ENCODE data around the gene DST. TPM values are rescaled to one million over a fixed set of nuclear protein-coding genes. Genes with fewer than 3 reads are reported as not detected.

DST gene
- total and polyA plus RNA-seq, 2 of the 4 experiments (the other 2 are of a cell fraction) = 97.7 to 452 TPM

GRCh38 chr6:56541030-56541600 lies 101.6 kb downstream of the DST start:
- H4K91ac ChIP-seq (ENCODE audit: insufficient read depth, low read depth, low read length) = peak overlapping the region; percentile 49
- no peaks in the 10 kb centered on the region for H3K27me3 ChIP-seq (ENCODE audit: control insufficient read depth, insufficient read depth, low read length)
- peak overlapping the region; percentile 54 for H4K5ac ChIP-seq (ENCODE audit: low read depth, low read length)
- H3K36me3 ChIP-seq (ENCODE audit: control insufficient read depth, insufficient read depth, low read length) = peaks cover 7% of the 10 kb centered on the region
- peak overlapping the region; percentile 79 for H3K4me3 ChIP-seq (ENCODE audit: insufficient read depth, low read depth, low read length)
- H2BK5ac ChIP-seq (ENCODE audit: low read depth, low read length, poor library complexity, severe bottlenecking) = peak overlapping the region; percentile 82
- intact Hi-C loops (cut with micrococcal nuclease) (loop anchor here (5.0 kb wide), 1 partner anchor 184 kb away; no protein-coding TSS in a partner anchor), dilution Hi-C loops (cut with HindIII; ENCODE audit: low sequenced_read_pairs, unreplicated experiment) (no loop called here), in situ Hi-C loops (cut with MboI; ENCODE audit: low sequenced_read_pairs) (no loop called here)
- ChIA-PET CTCF (interaction anchor here (0.6 to 1.4 kb wide), 3 partner anchors 10 to 171 kb away, joined by 3 to 5 read pairs (median 3); no protein-coding TSS in a partner anchor), POLR2A (ENCODE audit: unreplicated experiment) (no interaction called here)
- peak overlapping the region; percentile 78 for H3K23ac ChIP-seq (ENCODE audit: low read depth, low read length)
- peaks cover 6% of the 10 kb centered on the region for H3K9me1 ChIP-seq (ENCODE audit: insufficient read depth, low read length)
- H3K79me1 ChIP-seq (ENCODE audit: low read depth in 1 of 2, low read length in 2 of 2) = peaks cover 25 to 58% of the 10 kb centered on the region in 2 experiments
- peak overlapping the region; percentile 11 for H2BK120ac ChIP-seq (ENCODE audit: low read depth, low read length)
- peaks cover 5% of the 10 kb centered on the region for H3K4me1 ChIP-seq (ENCODE audit: control insufficient read depth, insufficient read depth, low read length)
- peak overlapping the region; percentile 64 for H3K27ac ChIP-seq (ENCODE audit: insufficient read depth, low read length)
- peak overlapping the region; percentile 69 for H3K4ac ChIP-seq (ENCODE audit: low read depth, low read length)
- peak overlapping the region; percentile 78 for H3K56ac ChIP-seq (ENCODE audit: extremely low read depth, insufficient read depth, low read length)
- WGBS, 2 experiments (ENCODE audit: extremely low coverage in 2 of 2, insufficient read length in 1 of 2) = no CpG with 5 or more reads among the region's 11 CpGs
- H2BK20ac ChIP-seq (ENCODE audit: low read depth, low read length) = peak overlapping the region; percentile 22; the same call in 1 of the 2 replicates
- no peak overlapping the region for H2AK9ac ChIP-seq (replicated peaks; ENCODE audit: low read depth, low read length, poor library complexity)
- H3K4me2 ChIP-seq (ENCODE audit: low read depth, low read length) = peak overlapping the region; percentile 100
- H4K20me1 ChIP-seq (ENCODE audit: insufficient read depth, low read length) = peaks cover 8% of the 10 kb centered on the region; the same call in 1 of the 2 replicates
- no peak overlapping the region for H2AFZ ChIP-seq (replicated peaks; ENCODE audit: low read length, poor library complexity)
- peak overlapping the region; percentile 97 for H3K9ac ChIP-seq (ENCODE audit: low read depth, low read length)
- no TSS peak for BruUV-seq (replicated peaks)
- H3K18ac ChIP-seq (ENCODE audit: low read depth, low read length) = peak overlapping the region; percentile 99
- ATAC-seq (ENCODE audit: low read depth) (no peak), DNase-seq (peak; percentile 58)
- TF ChIP-seq CEBPB (IDR thresholded peaks at IDR 0.05; ENCODE audit: low read depth, low read length) (no peak), USF2 (IDR thresholded peaks at IDR 0.05; ENCODE audit: low read depth, low read length) (no peak), CTCF (conservative IDR thresholded peaks at IDR 0.05; ENCODE audit: low read depth, low read length) (no peak), ELK1 (IDR thresholded peaks at IDR 0.05; ENCODE audit: borderline replicate concordance, low read depth, low read length) (no peak)
- peak overlapping the region; percentile 88 for H3K14ac ChIP-seq (replicated peaks; ENCODE audit: low read depth, low read length)
- H2AK5ac ChIP-seq (ENCODE audit: low read depth, low read length) = peak overlapping the region; percentile 54; the same call in 1 of the 2 replicates
- H2BK15ac ChIP-seq (ENCODE audit: low read depth, low read length) = 0 out of 3 replicates have a peak overlapping the region, but pooled peaks have one; percentile 12
- H3K9me3 ChIP-seq (ENCODE audit: control insufficient read depth, insufficient read depth, low read length) = no peaks in the 10 kb centered on the region
- H4K8ac ChIP-seq (ENCODE audit: low read depth in 2 of 2, low read length in 2 of 2) = peak overlapping the region; percentile 35 to 76
